T-helper 17 cell (primary cell): ENCODE measurements around the gene TLR8. TPM values are rescaled to one million over a fixed set of nuclear protein-coding genes. Genes with fewer than 3 reads are reported as not detected.
A peak's percentile ranks its signal among the peaks of the same experiment; 100 is the strongest.

Experiments used
- ATAC-seq: fragments of 150-1000 bp; cut with Tn5 transposase; 2 replicates; pipeline ENCODE4 v1.10.0; 2021; ENCODE audit warnings: mild to moderate bottlenecking, moderate library complexity
- DNase-seq, 3 donors: peaks; one replicate each; pipeline versions ENCODE4 v3.0.0 to v3.0.0-alpha.2; 2020 to 2021
- H3K9me3 ChIP-seq: one replicate; pipeline ENCODE4 v1.7.0; 2013; ENCODE audit warnings: low read length, mild to moderate bottlenecking; ENCODE audit not compliant: control insufficient read depth, poor library complexity, severe bottlenecking
- H3K27ac Mint-ChIP-seq: one replicate; pipeline ENCODE4 v1.8.0; 2022; ENCODE audit warnings: mild to moderate bottlenecking, moderate library complexity, mixed read lengths
- H3K27me3 Mint-ChIP-seq: one replicate; pipeline ENCODE4 v1.8.0; 2022; ENCODE audit warnings: mixed read lengths
- H3K36me3 Mint-ChIP-seq: one replicate; pipeline ENCODE4 v1.8.0; 2022; ENCODE audit warnings: low read depth, mixed read lengths
- H3K4me1 Mint-ChIP-seq: one replicate; pipeline ENCODE4 v1.8.0; 2022; ENCODE audit warnings: mild to moderate bottlenecking, mixed read lengths
- H3K4me3 Mint-ChIP-seq: one replicate; pipeline ENCODE4 v1.8.0; 2022; ENCODE audit warnings: mild to moderate bottlenecking, moderate library complexity, mixed read lengths
- total RNA-seq, 4 donors: library from RNA in 2 of 4; stranded (reverse) in 2 of 4; gene quantifications; one replicate each; pipeline ENCODE4 v1.2.3 and lab custom pipeline; 2022 to 2026

Gene TLR8
- total RNA-seq, 2 donors from 2014 or later, result 0.85 TPM; not detected in 1

DNA sequence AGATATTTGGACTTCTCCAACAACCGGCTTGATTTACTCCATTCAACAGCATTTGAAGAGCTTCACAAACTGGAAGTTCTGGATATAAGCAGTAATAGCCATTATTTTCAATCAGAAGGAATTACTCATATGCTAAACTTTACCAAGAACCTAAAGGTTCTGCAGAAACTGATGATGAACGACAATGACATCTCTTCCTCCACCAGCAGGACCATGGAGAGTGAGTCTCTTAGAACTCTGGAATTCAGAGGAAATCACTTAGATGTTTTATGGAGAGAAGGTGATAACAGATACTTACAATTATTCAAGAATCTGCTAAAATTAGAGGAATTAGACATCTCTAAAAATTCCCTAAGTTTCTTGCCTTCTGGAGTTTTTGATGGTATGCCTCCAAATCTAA, 19.3 kb upstream of the TLR8 start:
- H3K27ac Mint-ChIP-seq, result no peak overlapping the region
- ATAC-seq, result no peak

DNA sequence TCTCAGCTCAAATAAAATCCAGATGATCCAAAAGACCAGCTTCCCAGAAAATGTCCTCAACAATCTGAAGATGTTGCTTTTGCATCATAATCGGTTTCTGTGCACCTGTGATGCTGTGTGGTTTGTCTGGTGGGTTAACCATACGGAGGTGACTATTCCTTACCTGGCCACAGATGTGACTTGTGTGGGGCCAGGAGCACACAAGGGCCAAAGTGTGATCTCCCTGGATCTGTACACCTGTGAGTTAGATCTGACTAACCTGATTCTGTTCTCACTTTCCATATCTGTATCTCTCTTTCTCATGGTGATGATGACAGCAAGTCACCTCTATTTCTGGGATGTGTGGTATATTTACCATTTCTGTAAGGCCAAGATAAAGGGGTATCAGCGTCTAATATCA, 18.7 kb upstream of the TLR8 start:
- no peaks in the 10 kb centered on the region for H3K9me3 ChIP-seq
- no peak for DNase-seq
- no peaks in the 10 kb centered on the region for H3K36me3 Mint-ChIP-seq
- no peak overlapping the region for H3K4me3 Mint-ChIP-seq
- no peaks in the 10 kb centered on the region for H3K4me1 Mint-ChIP-seq
- no peak overlapping the region for H3K27ac Mint-ChIP-seq
- no peak for ATAC-seq
- peaks cover 19% of the 10 kb centered on the region for H3K27me3 Mint-ChIP-seq

More for the DNA sequence above, 19.3 kb upstream of the TLR8 start:
- Mint-ChIP-seq H3K4me1 (no peaks in the 10 kb centered on the region), H3K4me3 (no peak overlapping the region), H3K27me3 (peaks cover 19% of the 10 kb centered on the region), H3K36me3 (no peaks in the 10 kb centered on the region)
- H3K9me3 ChIP-seq, result no peaks in the 10 kb centered on the region
- no peak for DNase-seq

DNA sequence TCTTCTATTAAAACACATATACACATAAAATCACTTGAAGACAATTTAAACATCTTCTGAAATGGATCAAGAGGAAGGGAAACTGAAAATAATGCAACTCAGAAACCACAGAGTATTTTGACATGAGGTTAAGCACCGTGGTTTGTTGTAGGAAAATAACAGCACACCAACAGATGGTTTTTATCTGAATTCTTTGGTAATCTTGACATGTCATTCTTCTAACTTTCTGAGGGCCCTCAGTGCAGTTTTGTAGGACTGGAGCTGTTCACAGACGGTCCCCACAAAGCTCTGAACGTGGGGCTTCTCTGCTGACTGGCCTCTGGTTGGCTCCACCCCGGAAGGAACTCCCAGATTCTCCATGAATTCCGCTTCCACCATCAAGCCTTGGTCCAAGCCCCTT, 16.0 kb upstream of the TLR8 start:
- H3K4me1 Mint-ChIP-seq, result peaks cover 4% of the 10 kb centered on the region
- DNase-seq, result no peak
- H3K4me3 Mint-ChIP-seq, result no peak overlapping the region
- no peaks in the 10 kb centered on the region for H3K9me3 ChIP-seq
- ATAC-seq, result no peak
- H3K27me3 Mint-ChIP-seq, result peaks cover 5% of the 10 kb centered on the region
- H3K36me3 Mint-ChIP-seq, result no peaks in the 10 kb centered on the region
- H3K27ac Mint-ChIP-seq, result no peak overlapping the region

DNA sequence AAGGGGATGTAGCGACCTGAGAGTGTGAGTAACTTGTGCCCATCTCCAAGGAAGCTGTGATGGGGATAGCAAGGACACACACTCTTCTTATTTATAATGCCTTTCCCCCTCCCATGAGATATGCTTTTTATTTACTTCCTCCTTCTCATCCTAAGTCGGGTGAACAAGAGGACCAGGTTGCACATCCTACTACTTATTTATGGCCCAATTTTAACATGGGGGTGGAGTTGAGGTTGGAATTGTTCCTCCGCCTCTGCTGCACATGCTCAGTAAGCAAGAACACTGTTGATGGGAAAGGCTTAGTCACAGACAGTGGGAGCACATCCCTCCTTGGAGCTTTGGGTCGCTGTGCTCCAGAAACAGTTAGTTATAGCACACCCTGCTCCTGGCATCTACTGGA, 15.2 kb upstream of the TLR8 start:
- Mint-ChIP-seq H3K36me3 (no peaks in the 10 kb centered on the region), H3K4me1 (peaks cover 4% of the 10 kb centered on the region), H3K27me3 (peaks cover 2% of the 10 kb centered on the region), H3K27ac (no peak overlapping the region), H3K4me3 (no peak overlapping the region)
- ATAC-seq (no peak), DNase-seq (no peak)
- H3K9me3 ChIP-seq, result no peaks in the 10 kb centered on the region

DNA sequence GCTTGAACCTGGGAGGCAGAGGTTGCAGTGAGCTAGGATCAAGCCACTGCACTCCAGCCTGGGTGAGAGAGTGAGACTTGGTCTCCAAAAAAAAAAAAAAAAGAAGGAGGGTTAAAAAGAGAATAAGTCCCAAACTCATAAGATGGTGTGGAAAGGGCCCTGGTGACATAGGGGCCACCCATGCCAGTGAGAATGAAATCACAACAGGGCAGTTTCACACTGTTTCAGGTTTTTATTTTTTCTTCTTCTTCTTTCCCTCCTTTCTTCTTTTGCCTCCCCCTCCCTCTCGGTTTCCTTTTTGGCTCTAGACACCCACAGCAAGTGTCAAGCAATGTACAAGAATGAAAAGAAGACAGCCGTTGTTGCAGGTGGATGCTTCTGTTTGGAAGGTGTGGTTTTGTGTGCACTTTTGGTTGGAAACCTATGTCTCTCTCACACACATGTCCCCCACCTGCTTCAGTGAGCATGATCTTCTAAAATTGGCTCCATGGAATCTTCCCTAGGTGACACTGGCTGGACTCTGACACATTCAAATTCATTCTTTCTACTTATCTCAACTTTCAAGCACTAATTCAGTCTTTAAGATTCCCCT, 14.4 kb upstream of the TLR8 start:
- no peaks in the 10 kb centered on the region for H3K36me3 Mint-ChIP-seq
- ATAC-seq (no peak), DNase-seq (no peak)
- no peaks in the 10 kb centered on the region for H3K9me3 ChIP-seq
- peaks cover 4% of the 10 kb centered on the region for H3K4me1 Mint-ChIP-seq
- no peak overlapping the region for H3K4me3 Mint-ChIP-seq
- H3K27ac Mint-ChIP-seq, result no peak overlapping the region
- H3K27me3 Mint-ChIP-seq, result no peaks in the 10 kb centered on the region

DNA sequence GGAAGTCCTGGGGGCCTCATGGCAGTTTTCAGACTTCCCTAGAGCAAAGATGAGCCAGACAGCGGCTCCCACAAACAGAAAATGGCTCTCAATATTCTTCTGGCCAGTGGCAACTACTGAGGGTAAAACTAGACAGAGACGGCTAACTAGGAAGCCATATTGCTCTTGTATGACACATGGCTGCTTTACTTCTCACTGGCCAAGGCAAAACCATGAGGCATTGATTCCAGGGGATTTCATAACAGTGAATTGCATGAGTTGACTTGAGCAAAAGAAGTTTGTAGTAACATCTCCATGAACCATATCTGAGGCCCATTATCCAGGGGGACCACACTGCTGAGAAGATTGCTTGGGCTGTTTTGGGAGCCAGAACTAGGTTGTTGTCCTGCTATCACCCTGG, 13.7 kb upstream of the TLR8 start:
- Mint-ChIP-seq H3K27me3 (no peaks in the 10 kb centered on the region), H3K27ac (no peak overlapping the region), H3K4me1 (peaks cover 4% of the 10 kb centered on the region), H3K4me3 (no peak overlapping the region), H3K36me3 (no peaks in the 10 kb centered on the region)
- H3K9me3 ChIP-seq, result no peaks in the 10 kb centered on the region
- DNase-seq, result no peak
- no peak for ATAC-seq

DNA sequence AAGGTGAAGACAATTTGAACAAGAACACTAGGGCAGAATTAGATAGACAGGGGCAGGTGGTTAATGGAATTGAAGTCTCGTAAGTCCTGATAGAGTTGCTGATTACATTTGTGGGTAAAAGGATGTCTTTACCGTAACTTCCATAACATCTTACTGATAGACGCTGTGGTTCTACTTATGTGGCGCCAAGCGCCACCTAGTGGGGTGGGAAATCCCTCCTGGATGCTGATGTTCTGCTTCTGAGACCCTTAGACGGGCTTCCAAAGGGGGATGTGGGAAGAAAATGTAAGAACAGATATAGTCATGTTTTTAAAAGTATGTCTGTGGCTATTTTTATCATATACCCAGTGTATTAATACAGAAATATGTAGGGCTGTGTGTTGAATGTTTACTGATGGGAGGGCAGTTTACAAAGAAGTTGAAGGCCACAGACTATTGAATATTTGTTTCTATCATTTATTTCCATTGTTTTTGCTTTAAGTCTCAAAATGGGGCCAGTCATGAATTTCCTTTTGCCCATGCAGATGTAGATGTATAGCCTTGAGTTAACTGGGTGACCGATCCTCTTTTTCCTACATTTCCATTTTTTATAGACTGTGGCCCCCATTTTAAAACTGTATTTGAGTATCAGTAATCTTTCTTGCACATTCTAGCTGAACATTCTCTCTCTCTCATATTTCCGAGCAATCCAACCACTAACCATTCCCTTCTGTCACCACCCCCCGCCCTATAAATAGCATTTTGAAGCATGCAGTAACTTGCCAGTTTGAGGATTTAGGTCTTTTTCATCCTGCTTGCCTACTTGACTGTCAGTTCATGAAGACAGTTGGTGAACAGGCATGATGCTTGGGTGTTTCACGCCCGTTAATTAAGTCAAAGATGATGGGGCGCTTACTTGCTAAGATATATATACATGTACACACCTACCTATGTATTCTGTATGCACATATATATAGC, 12.1 kb upstream of the TLR8 start:
- H3K4me1 Mint-ChIP-seq, result peaks cover 4% of the 10 kb centered on the region
- peak; percentile 42 for ATAC-seq

DNA sequence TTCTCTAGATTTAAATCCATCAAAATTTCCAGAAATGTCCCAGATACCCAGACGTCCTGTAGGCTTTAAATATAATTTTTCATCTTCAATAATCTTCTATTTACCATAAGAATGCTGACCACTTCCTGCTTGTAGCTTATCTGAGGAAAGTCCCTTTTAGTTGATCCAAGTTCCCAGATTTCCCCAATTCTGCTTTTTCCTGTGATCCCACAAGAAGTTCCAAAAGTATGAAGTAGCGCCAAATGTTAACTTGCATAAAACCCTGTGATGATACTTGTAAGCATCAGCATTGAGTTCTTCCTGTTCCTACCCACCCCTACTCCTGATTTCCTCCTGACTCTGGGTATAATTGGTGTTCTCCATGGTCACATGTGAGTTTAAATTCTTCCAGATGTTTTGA, 10.6 kb upstream of the TLR8 start:
- Mint-ChIP-seq H3K27ac (no peak overlapping the region), H3K4me3 (no peak overlapping the region), H3K4me1 (peaks cover 4% of the 10 kb centered on the region), H3K36me3 (no peaks in the 10 kb centered on the region), H3K27me3 (no peaks in the 10 kb centered on the region)
- no peaks in the 10 kb centered on the region for H3K9me3 ChIP-seq
- DNase-seq (no peak), ATAC-seq (no peak)

More for the DNA sequence above, 12.1 kb upstream of the TLR8 start:
- no peak overlapping the region for H3K4me3 Mint-ChIP-seq
- H3K9me3 ChIP-seq, result no peaks in the 10 kb centered on the region
- no peak overlapping the region for H3K27ac Mint-ChIP-seq
- H3K27me3 Mint-ChIP-seq, result no peaks in the 10 kb centered on the region
- H3K36me3 Mint-ChIP-seq, result no peaks in the 10 kb centered on the region
- peak; percentile 8 to 12 (median 8) for DNase-seq

DNA sequence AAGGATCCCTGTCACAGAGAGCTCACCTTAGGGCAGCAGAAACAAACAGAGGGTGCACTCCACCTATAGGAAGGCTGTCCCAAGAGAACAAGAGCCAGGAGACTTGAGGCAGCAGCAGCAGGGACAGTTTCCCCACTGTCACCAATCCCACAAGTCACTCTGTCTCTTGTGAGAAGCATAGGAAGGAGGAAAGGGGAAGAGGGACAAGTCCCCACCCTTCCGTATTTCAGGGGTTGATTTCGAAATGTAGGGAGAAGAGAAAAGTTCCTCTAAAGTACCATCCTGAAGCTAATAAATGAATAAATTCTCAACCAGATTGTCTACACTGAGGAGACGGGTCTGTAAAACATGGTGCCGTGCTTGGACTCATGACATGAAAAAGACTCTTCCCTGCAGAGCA, 9.5 kb upstream of the TLR8 start:
- no peaks in the 10 kb centered on the region for H3K27me3 Mint-ChIP-seq
- ATAC-seq (no peak), DNase-seq (no peak)
- no peak overlapping the region for H3K27ac Mint-ChIP-seq
- H3K36me3 Mint-ChIP-seq, result no peaks in the 10 kb centered on the region
- H3K9me3 ChIP-seq, result no peaks in the 10 kb centered on the region
- H3K4me1 Mint-ChIP-seq, result peaks cover 6% of the 10 kb centered on the region
- no peak overlapping the region for H3K4me3 Mint-ChIP-seq

DNA sequence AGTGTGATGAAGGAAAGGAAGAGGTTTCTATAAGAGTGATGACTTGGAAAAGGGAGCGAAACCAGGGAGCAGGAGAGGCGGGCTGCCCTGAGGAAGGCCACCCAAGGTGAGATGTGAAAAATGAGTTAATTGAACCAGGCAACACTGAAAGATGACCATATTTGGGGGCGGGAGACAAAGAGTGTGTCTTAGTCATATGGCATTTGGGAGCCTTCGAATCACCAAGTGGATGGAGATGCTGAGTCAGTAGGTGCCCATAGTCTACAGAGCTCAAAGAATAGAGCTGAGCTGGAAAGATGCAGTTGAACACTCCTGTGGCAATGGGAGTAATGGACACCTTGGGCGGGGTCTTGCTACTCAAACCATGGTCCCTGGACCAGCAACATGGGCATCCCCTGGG, 8.3 kb upstream of the TLR8 start:
- H3K4me1 Mint-ChIP-seq, result peaks cover 9% of the 10 kb centered on the region
- no peaks in the 10 kb centered on the region for H3K9me3 ChIP-seq
- ATAC-seq (no peak), DNase-seq (no peak)
- no peaks in the 10 kb centered on the region for H3K27me3 Mint-ChIP-seq
- no peak overlapping the region for H3K4me3 Mint-ChIP-seq
- H3K27ac Mint-ChIP-seq, result no peak overlapping the region
- H3K36me3 Mint-ChIP-seq, result no peaks in the 10 kb centered on the region

DNA sequence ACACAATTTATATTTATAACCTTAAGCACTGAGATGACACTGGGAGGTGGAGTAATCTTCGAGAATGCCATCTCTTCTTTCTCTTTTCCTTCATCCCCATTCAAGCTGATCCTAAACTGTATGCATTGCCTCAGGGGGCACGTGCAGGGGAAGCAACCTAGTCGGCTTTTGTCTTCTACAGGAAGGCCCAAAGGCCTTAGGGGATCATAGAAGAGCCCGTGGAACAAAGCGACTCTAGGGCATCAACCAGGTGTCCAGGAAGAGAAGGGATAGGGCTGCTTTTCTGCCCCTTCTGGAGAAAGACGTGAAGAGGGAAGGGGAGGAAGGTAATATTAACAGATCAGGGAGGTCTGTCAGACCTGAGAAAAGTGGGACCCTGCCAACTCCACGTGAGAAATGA, 6.9 kb upstream of the TLR8 start:
- Mint-ChIP-seq H3K27ac (no peak overlapping the region), H3K4me1 (peaks cover 5% of the 10 kb centered on the region), H3K4me3 (no peak overlapping the region), H3K36me3 (no peaks in the 10 kb centered on the region), H3K27me3 (no peaks in the 10 kb centered on the region)
- ATAC-seq, result no peak
- no peak for DNase-seq
- H3K9me3 ChIP-seq, result no peaks in the 10 kb centered on the region

DNA sequence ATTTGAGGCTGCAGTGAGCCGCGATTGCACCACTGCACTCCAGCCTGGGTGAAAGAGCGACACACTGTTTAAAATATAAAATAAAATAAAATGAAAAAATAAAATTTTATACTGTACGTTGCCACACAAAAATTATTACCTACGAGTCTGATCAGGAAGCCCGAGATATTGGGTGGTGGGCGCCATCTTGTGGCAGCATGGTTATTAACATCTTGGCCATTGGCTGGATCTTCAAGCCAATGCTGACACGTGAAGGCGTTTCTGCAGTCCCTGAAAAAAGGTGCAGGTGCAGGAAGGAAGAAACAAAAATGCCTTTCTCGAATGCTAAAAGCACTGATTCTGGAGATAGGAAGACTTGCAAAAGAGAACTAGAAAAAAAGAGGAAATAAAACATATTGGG, 4.9 kb upstream of the TLR8 start:
- H3K9me3 ChIP-seq, result no peaks in the 10 kb centered on the region
- ATAC-seq, result peak; percentile 56
- peak; percentile 26 to 49 (median 26) for DNase-seq
- Mint-ChIP-seq H3K36me3 (no peaks in the 10 kb centered on the region), H3K4me1 (peaks cover 5% of the 10 kb centered on the region), H3K27me3 (no peaks in the 10 kb centered on the region), H3K4me3 (no peak overlapping the region), H3K27ac (no peak overlapping the region)

DNA sequence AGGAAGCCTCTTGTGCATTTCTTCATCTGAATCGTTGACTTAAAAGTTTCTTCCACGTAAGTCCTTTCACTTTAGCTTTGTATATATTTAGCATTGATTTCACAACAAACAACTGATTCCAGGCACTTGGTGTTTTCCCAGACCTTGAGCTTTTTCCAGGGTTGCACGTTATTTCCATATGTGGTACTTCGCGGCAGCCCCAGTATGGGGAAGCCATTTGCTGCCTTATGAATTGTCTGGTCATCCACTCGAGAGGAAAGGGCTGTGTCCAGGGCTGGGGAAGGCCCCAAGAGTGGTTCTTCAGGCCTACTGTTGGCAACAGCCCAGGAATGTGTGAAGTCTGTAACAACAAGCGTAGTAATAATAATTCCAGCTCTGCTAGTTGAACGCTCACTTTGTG, 2.8 kb upstream of the TLR8 start:
- Mint-ChIP-seq H3K27me3 (no peaks in the 10 kb centered on the region), H3K4me3 (no peak overlapping the region), H3K4me1 (peaks cover 5% of the 10 kb centered on the region)

More for the DNA sequence above, 2.8 kb upstream of the TLR8 start:
- ATAC-seq (no peak), DNase-seq (no peak)
- no peaks in the 10 kb centered on the region for H3K9me3 ChIP-seq
- Mint-ChIP-seq H3K27ac (no peak overlapping the region), H3K36me3 (no peaks in the 10 kb centered on the region)
